GM12875 (cell line): ENCODE results near the gene CHML.

Source experiments
- H3K4me3 ChIP-seq: one replicate; pipeline ENCODE4 v1.5.1; 2011; ENCODE audit warnings: low read depth, low read length, control low read depth
- TF ChIP-seq, protein P1 (sequence below): IDR thresholded peaks from 2 replicates; pipeline ENCODE4 v1.5.1; 2011; ENCODE audit warnings: low read depth, mild to moderate bottlenecking, control low read depth, inconsistent platforms, low read length, moderate library complexity, borderline replicate concordance; ENCODE audit not compliant: insufficient read depth

CHML gene

DNA sequence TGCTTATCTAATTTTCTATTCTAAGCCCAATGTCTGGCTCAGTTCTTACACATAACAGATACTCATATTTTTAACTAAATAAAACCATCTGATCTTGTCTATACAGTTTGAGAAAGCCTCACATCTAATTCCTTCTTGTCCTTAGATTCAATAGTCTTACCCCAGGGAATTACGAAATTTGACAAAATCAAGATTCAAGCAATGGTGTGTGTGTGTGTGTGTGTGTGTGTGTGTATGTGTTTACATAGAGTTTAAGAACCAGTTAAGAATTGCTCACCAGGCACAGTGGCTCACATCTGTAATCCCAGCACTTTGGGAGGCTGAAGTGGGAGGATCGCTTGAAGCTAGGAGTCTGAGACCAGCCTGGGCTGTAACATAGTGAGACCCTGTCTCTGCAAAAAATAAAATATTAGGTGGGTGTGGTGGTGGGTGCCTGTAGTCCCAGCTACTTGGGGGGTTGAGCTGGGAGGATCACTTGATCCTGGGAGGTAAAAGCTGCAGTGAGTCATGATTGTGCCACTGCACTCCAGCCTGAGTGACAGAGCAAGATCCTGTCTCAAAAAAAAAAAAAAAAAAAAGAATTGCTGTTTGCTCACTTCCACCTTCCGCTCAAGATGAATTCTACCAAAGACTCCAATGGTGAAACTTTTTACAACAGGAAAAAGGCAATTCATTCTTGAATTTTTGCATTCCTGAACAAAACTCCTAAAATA is 18.1 kb upstream of the CHML start:
- TF ChIP-seq, protein P1, sequence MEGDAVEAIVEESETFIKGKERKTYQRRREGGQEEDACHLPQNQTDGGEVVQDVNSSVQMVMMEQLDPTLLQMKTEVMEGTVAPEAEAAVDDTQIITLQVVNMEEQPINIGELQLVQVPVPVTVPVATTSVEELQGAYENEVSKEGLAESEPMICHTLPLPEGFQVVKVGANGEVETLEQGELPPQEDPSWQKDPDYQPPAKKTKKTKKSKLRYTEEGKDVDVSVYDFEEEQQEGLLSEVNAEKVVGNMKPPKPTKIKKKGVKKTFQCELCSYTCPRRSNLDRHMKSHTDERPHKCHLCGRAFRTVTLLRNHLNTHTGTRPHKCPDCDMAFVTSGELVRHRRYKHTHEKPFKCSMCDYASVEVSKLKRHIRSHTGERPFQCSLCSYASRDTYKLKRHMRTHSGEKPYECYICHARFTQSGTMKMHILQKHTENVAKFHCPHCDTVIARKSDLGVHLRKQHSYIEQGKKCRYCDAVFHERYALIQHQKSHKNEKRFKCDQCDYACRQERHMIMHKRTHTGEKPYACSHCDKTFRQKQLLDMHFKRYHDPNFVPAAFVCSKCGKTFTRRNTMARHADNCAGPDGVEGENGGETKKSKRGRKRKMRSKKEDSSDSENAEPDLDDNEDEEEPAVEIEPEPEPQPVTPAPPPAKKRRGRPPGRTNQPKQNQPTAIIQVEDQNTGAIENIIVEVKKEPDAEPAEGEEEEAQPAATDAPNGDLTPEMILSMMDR = no peak
- no peak overlapping the region for H3K4me3 ChIP-seq

GRCh38 chr1:241654641-241655040 is 14.5 kb upstream of the CHML start:
- H3K4me3 ChIP-seq = no peak overlapping the region
- TF ChIP-seq, protein P1 = no peak

DNA sequence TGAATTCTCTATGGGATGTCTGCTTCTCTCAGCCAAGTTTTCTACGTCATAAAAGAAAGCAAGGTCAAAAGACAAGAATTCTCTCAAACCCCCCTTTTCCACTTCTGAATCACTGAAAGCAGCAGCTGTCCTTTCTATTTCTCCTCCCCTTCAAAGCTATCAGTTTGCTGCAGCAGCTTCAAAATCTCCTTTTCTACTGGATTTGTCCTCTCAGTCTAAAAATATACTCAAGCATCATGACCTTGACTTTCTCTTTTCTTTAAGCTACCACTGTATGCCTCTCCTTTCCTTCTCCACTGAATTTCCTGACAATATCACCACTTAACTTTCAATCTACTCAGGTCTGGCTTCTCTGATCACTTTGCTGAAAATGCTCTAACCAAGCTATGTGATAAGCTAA is 13.8 kb upstream of the CHML start:
- H3K4me3 ChIP-seq = no peak overlapping the region
- TF ChIP-seq, protein P1 = no peak

GRCh38 chr1:241652012-241652411 is 11.8 kb upstream of the CHML start, which contains the start of gene WDR64:
Gene WDR64, plus strand, starts transcription at chr1:241652281. Its CDS starts 204 bp downstream, at chr1:241652485.
- TF ChIP-seq, protein P1 = no peak
- H3K4me3 ChIP-seq = no peak within 1 kb of the TSS

DNA sequence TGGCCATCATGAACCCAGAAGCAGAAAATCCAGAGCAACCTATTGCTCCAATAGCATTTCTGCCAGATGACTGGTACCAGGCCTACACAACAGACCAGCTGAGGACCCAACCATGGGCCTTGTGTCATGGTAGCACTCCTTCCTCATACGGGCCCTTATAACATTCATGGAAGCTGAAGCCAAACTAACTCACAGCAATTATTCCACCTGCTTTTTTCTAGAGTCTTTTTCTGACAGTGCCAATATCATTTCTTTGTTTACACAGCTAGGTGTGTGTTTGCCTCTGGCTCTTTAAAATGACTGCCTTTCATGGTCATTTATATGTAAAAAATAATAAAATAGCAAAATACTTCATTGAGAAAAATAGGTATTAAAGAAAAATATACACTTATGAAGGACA is 8.0 kb upstream of the CHML start:
- H3K4me3 ChIP-seq = no peak overlapping the region
- TF ChIP-seq, protein P1 = no peak

DNA sequence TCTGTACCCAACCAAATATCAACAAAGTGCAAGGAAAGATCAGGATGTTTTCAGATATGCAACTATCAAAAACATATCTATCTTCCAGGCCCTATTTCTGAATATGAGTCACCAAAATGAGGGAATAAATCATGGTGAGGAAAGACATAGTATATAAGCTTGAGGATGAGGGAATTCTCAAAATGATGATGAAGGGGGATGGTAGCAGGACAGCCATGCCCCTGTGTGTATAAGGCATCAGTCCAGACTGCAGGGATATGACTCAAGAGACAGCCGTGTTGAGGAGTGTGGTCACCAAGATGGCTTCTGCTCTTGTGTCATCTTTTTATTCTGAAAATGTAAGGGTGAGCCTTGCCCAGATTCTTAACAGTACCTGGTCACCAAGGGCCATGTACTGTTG is 7.5 kb upstream of the CHML start:
- TF ChIP-seq, protein P1 = no peak

GRCh38 chr1:241646201-241646600 is 6.0 kb upstream of the CHML start:
- TF ChIP-seq, protein P1 = no peak
- no peak overlapping the region for H3K4me3 ChIP-seq

More for the DNA sequence above, 7.5 kb upstream of the CHML start:
- no peak overlapping the region for H3K4me3 ChIP-seq
